Muscle of leg (tissue), 11 donors: Measurements from ENCODE around the gene STARD13. TPM values are rescaled to one million over a fixed set of nuclear protein-coding genes. Genes with fewer than 3 reads are reported as not detected.

Experiments used
- DNase-seq: peaks from one replicate; pipeline ENCODE4 v3.0.0; 2013
- H3K27ac ChIP-seq: one replicate; pipeline ENCODE4 v1.5.1; 2013; ENCODE audit warnings: mild to moderate bottlenecking, low read length, control low read depth
- H3K27me3 ChIP-seq: one replicate; pipeline ENCODE4 v1.6.1; 2013; ENCODE audit warnings: low read length; ENCODE audit not compliant: control insufficient read depth, insufficient read depth
- H3K36me3 ChIP-seq: one replicate; pipeline ENCODE4 v1.6.1; 2013; ENCODE audit warnings: low read length; ENCODE audit not compliant: control insufficient read depth, insufficient read depth
- H3K4me1 ChIP-seq: one replicate; pipeline ENCODE4 v1.6.1; 2013; ENCODE audit warnings: low read length; ENCODE audit not compliant: control insufficient read depth, insufficient read depth
- H3K4me3 ChIP-seq: one replicate; pipeline ENCODE4 v1.5.1; 2013; ENCODE audit warnings: low read length, control low read depth
- H3K9me3 ChIP-seq: replicated peaks from 2 replicates; pipeline ENCODE4 v1.6.1; 2013; ENCODE audit warnings: low read depth, low read length; ENCODE audit not compliant: control insufficient read depth
- WGBS: methylation state at CpG from one replicate; pipeline ENCODE4 v1.1.5; 2013; ENCODE audit warnings: missing lambda C conversion rate; ENCODE audit not compliant: insufficient coverage; 5-methylcytosine and 5-hydroxymethylcytosine counted together
- polyA plus RNA-seq, 8 donors: library from polyadenylated mRNA; unstranded; fragments of 120-200 nt; gene quantifications; one replicate each; pipeline versions ENCODE4 v1.2.1 to v1.2.3, GENCODE V29; 2013; ENCODE audit warnings: inconsistent platforms in 1 of 8, low replicate concordance in 1 of 8; ENCODE audit not compliant: insufficient read length in 8 of 8, insufficient read depth in 1 of 8
- total RNA-seq: library from RNA; stranded (reverse); fragments of 120-200 nt; gene quantifications from one replicate; pipeline ENCODE4 v1.2.4, GENCODE V29; 2013

STARD13 gene
- total and polyA plus RNA-seq, 9 donors, result 15.7 to 28.1 (median 21.8) TPM

- Histone ChIP-seq H3K9me3 (peaks cover 2% of the 10 kb centered on the region), H3K4me1 (peaks cover 19% of the 10 kb centered on the region), H3K36me3 (no peaks in the 10 kb centered on the region), H3K27me3 (no peaks in the 10 kb centered on the region), H3K4me3 (peak overlapping the region; percentile 14), H3K27ac (peak overlapping the region; percentile 92)
- peak; percentile 91 for DNase-seq
- WGBS, result no CpG with 5 or more reads among the region's 5 CpGs
Measured at GRCh38 chr13:33322543-33322809, 36.9 kb upstream of the STARD13 start.

DNA sequence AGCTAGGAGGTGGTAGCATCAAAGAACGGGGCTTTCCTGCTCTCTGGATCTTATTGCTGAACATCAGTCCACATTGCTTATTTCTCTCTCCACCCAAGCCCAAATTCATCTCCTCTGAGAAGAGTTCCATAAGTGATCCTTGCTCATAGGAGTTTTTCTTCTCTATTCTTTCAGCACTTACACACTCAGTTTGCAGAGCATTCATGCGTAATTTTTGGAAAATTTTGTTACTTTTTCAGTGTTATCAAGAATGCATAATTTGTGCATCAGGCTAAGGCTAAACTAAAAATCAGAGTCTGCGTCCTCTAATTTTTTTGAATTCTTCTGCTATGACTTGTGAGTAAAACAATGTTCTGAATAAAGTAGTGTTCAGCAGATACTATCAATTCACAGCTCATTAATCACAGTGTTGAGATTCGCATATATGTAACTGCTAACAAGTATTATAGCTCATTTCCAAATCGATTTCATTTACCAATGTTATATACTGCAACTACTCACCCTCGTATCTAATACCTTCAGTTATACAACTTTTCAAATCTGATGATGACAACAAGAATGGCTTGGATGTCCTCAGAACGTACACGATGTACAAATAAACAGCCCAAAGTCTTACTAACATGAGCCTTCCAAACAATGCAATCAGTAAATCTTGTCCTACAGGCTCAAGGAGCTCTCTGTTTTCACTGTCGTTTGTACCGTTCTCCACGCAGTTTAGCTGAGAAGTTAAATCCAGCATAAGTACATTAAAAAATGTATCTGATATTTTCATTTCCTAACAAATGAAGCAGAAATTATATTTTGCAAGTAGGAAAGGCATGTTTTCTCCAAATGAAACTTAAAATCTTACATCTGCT lies 36.4 kb upstream of the STARD13 start:
- Histone ChIP-seq H3K4me3 (peak overlapping the region; percentile 14), H3K27ac (peak overlapping the region; percentile 92), H3K27me3 (no peaks in the 10 kb centered on the region), H3K9me3 (peaks cover 2% of the 10 kb centered on the region), H3K4me1 (peaks cover 19% of the 10 kb centered on the region), H3K36me3 (no peaks in the 10 kb centered on the region)
- WGBS, result 23% methylated on average over 4 of the region's 11 CpGs
- DNase-seq, result peak; percentile 26

DNA sequence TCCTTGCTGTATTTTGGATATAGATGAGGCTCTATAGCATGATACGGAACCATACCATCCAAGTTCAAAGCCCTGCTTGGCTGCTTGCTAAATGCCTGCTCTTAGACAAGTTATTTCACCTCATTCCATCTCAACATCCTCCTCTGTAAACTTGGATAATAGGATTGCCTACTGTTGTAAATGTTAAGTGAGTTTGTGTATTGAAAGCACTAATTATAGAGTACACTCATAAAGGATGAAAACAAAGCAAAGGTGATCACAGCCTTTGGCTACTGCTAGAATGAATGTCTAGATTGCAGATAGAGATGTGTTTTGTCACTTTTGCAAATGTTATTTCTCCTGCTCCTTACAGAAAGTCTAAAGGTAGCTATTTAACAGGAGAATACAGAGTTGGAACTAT lies 34.3 kb upstream of the STARD13 start:
- no CpG with 5 or more reads among the region's 1 CpG for WGBS
- Histone ChIP-seq H3K27ac (no peak overlapping the region), H3K36me3 (no peaks in the 10 kb centered on the region), H3K27me3 (no peaks in the 10 kb centered on the region), H3K4me3 (no peak overlapping the region), H3K9me3 (peaks cover 2% of the 10 kb centered on the region), H3K4me1 (peaks cover 14% of the 10 kb centered on the region)
- no peak for DNase-seq

GRCh38 chr13:33318744-33319143 lies 33.2 kb upstream of the STARD13 start:
- no peaks in the 10 kb centered on the region for H3K27me3 ChIP-seq
- H3K9me3 ChIP-seq, result peaks cover 2% of the 10 kb centered on the region
- no peak for DNase-seq
- no peaks in the 10 kb centered on the region for H3K36me3 ChIP-seq
- no peak overlapping the region for H3K27ac ChIP-seq
- H3K4me1 ChIP-seq, result peaks cover 12% of the 10 kb centered on the region
- no peak overlapping the region for H3K4me3 ChIP-seq
- no CpG with 5 or more reads among the region's 2 CpGs for WGBS

DNA sequence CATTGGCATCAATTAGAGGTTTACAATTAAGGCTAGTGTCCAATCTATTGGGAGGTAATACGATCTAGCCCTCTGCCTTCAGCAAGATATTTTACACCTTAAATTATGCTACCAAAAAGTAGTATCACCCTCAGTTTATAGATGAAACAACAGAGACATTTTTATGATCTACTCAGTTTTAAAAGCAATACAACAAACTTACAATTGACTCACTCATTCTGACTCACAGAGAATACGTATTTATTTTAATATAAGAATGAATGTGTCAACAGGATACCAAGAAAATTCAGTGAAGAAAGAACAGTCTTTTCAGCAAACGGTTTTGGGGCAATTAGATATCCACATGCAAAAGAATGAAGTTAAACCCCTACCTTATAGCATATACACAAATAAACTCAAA lies 32.5 kb upstream of the STARD13 start:
- Histone ChIP-seq H3K9me3 (peaks cover 2% of the 10 kb centered on the region), H3K4me1 (peaks cover 5% of the 10 kb centered on the region), H3K27ac (no peak overlapping the region), H3K4me3 (no peak overlapping the region), H3K27me3 (no peaks in the 10 kb centered on the region), H3K36me3 (no peaks in the 10 kb centered on the region)
- no CpG with 5 or more reads among the region's 3 CpGs for WGBS
- no peak for DNase-seq

GRCh38 chr13:33316890-33317289 lies 31.3 kb upstream of the STARD13 start:
- Histone ChIP-seq H3K9me3 (peaks cover 2% of the 10 kb centered on the region), H3K36me3 (no peaks in the 10 kb centered on the region), H3K27ac (no peak overlapping the region), H3K27me3 (no peaks in the 10 kb centered on the region), H3K4me1 (peaks cover 2% of the 10 kb centered on the region), H3K4me3 (no peak overlapping the region)
- no peak for DNase-seq
- WGBS, result 80% methylated on average over 1 of the region's 1 CpG

DNA sequence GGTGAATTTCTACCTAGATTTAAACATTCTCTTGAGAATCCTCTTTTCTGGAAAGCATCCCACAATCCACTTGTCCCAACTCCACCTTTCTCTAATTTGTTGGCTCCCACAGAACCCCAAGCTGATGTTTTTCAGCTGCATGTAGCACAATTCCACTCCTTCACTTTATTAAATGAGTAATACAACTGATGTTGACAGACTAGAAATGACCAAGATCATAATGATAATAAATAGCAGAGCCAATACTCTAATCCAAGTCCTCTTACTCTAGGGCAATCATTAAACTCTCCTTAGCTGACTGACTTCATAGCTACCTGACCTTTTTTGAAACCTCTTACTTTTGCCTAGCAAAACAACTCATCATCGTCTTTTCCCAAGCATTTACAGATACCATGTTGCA lies 27.9 kb upstream of the STARD13 start:
- peaks cover 2% of the 10 kb centered on the region for H3K36me3 ChIP-seq

DNA sequence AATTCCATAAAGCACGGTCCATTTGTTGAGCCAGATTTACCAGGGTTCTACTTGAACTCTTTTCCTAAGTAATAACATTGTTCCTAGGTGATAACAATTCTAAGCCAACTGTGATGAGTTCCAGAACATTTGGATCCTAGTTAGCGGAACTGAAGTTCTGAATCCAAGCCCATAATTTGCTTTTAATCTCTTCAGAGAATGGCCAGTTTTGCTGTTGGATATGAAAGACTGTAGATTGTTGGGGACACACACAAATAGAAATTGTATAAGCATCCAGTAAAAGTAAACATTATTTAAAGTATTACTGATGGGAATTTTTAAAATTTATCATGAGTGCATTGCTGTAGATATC lies 27.3 kb upstream of the STARD13 start:
- peaks cover 2% of the 10 kb centered on the region for H3K36me3 ChIP-seq
- H3K27ac ChIP-seq, result no peak overlapping the region
- no peaks in the 10 kb centered on the region for H3K9me3 ChIP-seq
- WGBS, result no CpG with 5 or more reads among the region's 2 CpGs
- DNase-seq, result peak; percentile 32
- H3K27me3 ChIP-seq, result no peaks in the 10 kb centered on the region
- H3K4me1 ChIP-seq, result no peaks in the 10 kb centered on the region
- no peak overlapping the region for H3K4me3 ChIP-seq

More for the DNA sequence above, 27.9 kb upstream of the STARD13 start:
- H3K4me3 ChIP-seq, result no peak overlapping the region
- no peaks in the 10 kb centered on the region for H3K4me1 ChIP-seq
- DNase-seq, result peak; percentile 42
- H3K27me3 ChIP-seq, result no peaks in the 10 kb centered on the region
- H3K9me3 ChIP-seq, result no peaks in the 10 kb centered on the region
- no peak overlapping the region for H3K27ac ChIP-seq
- no CpG with 5 or more reads among the region's 1 CpG for WGBS

DNA sequence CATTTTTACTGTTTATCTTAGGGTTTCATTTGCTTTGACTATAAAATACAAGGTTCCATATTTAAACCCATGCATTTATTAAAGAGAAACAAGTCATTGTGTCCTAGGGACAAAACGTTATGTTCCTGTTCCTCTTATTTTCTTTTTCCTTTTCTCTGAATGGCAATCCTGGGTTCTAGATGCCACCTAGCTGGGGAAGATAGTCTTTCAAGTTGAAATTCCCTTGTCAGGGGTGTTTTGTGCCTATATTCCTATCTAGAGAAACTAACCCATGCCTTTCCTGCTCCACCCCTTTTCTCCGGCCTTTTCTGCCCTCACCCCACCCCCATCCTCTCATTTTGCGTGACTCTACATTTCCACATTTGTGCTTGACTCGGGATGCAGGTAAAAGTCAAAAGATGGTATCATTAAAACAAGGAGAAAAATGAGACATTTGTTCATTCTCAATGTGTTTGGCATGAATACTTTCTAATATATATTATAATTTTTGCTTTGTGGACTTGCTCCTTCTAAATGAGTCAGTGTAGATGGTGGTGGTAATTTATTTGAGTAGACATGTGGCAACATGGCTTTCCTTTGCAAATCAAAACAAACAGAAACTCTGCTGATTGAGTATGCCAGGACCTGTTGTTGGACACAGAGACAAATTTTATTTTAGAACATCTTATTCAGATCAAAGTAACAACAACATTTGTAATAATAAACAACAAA lies 26.8 kb upstream of the STARD13 start:
- H3K4me3 ChIP-seq, result no peak overlapping the region
- DNase-seq, result peak; percentile 29
- no peak overlapping the region for H3K27ac ChIP-seq
- H3K9me3 ChIP-seq, result no peaks in the 10 kb centered on the region
- H3K4me1 ChIP-seq, result no peaks in the 10 kb centered on the region
- no CpG with 5 or more reads among the region's 4 CpGs for WGBS
- no peaks in the 10 kb centered on the region for H3K27me3 ChIP-seq
- H3K36me3 ChIP-seq, result peaks cover 2% of the 10 kb centered on the region

GRCh38 chr13:33311040-33311439 lies 25.5 kb upstream of the STARD13 start:
- Histone ChIP-seq H3K9me3 (no peaks in the 10 kb centered on the region), H3K4me1 (no peaks in the 10 kb centered on the region), H3K36me3 (peaks cover 2% of the 10 kb centered on the region), H3K27me3 (no peaks in the 10 kb centered on the region), H3K27ac (no peak overlapping the region), H3K4me3 (no peak overlapping the region)
- no peak for DNase-seq
- no CpG with 5 or more reads among the region's 2 CpGs for WGBS
